SK-N-SH (cell line): ENCODE measurements around the gene PKDCC. TPM values are rescaled to one million over a fixed set of nuclear protein-coding genes. Genes with fewer than 3 reads are reported as not detected.

ENCODE experiments used
- CTCF ChIA-PET: fragments of 300-600, 350-600 bp; formaldehyde crosslinking; extraction: SDS; loops from one replicate; lab custom pipeline; 2021; lab: Yijun Ruan, JAX
- POLR2A ChIA-PET: fragments of 350-600 bp; sonication (Branson Sonifier 250); formaldehyde crosslinking; extraction: SDS; loops from one replicate; lab custom pipeline; 2020; ENCODE audit warnings: antibody characterized with exemption, inconsistent platforms; lab: Yijun Ruan, JAX
- DNase-seq: peaks from one replicate; pipeline ENCODE4 v3.0.0; 2012
- H2AFZ ChIP-seq: fragments of 200-600 bp; sonication (generic); 2 replicates; pipeline ENCODE4 v1.8.1; 2016; ENCODE audit warnings: antibody characterized with exemption, mild to moderate bottlenecking, low read depth
- H3F3A ChIP-seq: fragments of 200-600 bp; sonication (generic); replicated peaks from 2 replicates; pipeline ENCODE3; 2016; ENCODE audit warnings: antibody characterized with exemption, mild to moderate bottlenecking; ENCODE audit not compliant: insufficient read depth
- H3K27ac ChIP-seq, 2 experiments: fragments of 200-500 bp in 1 of 2; fragments of 200-600 bp in 1 of 2; sonication (Bioruptor generic) in 1 of 2; sonication (generic), shearing (Covaris generic) in 1 of 2; 2 replicates each; pipeline versions ENCODE4 v1.5.1 to v1.6.1; 2014 to 2016; ENCODE audit warnings: low read depth in 2 of 2, inconsistent platforms in 1 of 2, low read length in 1 of 2, mild to moderate bottlenecking in 1 of 2, mixed read lengths in 1 of 2
- H3K27me3 ChIP-seq: fragments of 200-600 bp; sonication (generic), shearing (Covaris generic); 2 replicates; pipeline ENCODE4 v1.6.1; 2016; ENCODE audit warnings: mixed run types; ENCODE audit not compliant: insufficient read depth
- H3K36me3 ChIP-seq, 2 experiments: fragments of 200-500 bp in 1 of 2; fragments of 200-600 bp in 1 of 2; sonication (Bioruptor generic) in 1 of 2; sonication (generic) in 1 of 2; replicated peaks in 1 of 2; 2 replicates each; pipeline versions ENCODE3 to v1.5.1; 2014 to 2016; ENCODE audit warnings: low read length in 1 of 2, mild to moderate bottlenecking in 1 of 2; ENCODE audit not compliant: insufficient read depth in 2 of 2, control insufficient read depth in 1 of 2
- H3K4me1 ChIP-seq, 2 experiments: fragments of 200-500 bp in 1 of 2; fragments of 200-600 bp in 1 of 2; sonication (Bioruptor generic) in 1 of 2; sonication (generic), shearing (Covaris generic) in 1 of 2; 2 replicates each; pipeline versions ENCODE4 v1.5.1 to v1.6.1; 2014 to 2016; ENCODE audit warnings: low read depth in 1 of 2, low read length in 1 of 2, mixed run types in 1 of 2; ENCODE audit not compliant: insufficient read depth in 2 of 2, control insufficient read depth in 1 of 2
- H3K4me2 ChIP-seq: fragments of 200-600 bp; sonication (generic), shearing (Covaris generic); 2 replicates; pipeline ENCODE4 v1.6.1; 2017; ENCODE audit warnings: mixed run types
- H3K4me3 ChIP-seq, 2 experiments: fragments of 200-500 bp in 1 of 2; fragments of 200-600 bp in 1 of 2; sonication (Bioruptor generic) in 1 of 2; sonication (generic), shearing (Covaris generic) in 1 of 2; 2 replicates each; pipeline versions ENCODE4 v1.5.1 to v1.8.1; 2014 to 2016; ENCODE audit warnings: low read depth in 2 of 2, inconsistent platforms in 1 of 2, low read length in 1 of 2, mild to moderate bottlenecking in 1 of 2, mixed read lengths in 1 of 2, moderate library complexity in 1 of 2
- H3K79me2 ChIP-seq: fragments of 200-600 bp; sonication (generic); 2 replicates; pipeline ENCODE4 v1.8.1; 2017; ENCODE audit warnings: mild to moderate bottlenecking; ENCODE audit not compliant: insufficient read depth
- H3K9ac ChIP-seq: fragments of 200-600 bp; sonication (generic); 2 replicates; pipeline ENCODE4 v1.6.1; 2017; ENCODE audit warnings: mixed run types
- H3K9me2 ChIP-seq: fragments of 200-600 bp; sonication (generic); 2 replicates; pipeline ENCODE4 v1.6.1; 2017; ENCODE audit warnings: mixed run types
- H3K9me3 ChIP-seq: fragments of 200-600 bp; sonication (generic); 2 replicates; pipeline ENCODE4 v1.6.1; 2017; ENCODE audit warnings: mixed run types, mild to moderate bottlenecking, moderate library complexity
- H4K20me1 ChIP-seq: fragments of 200-600 bp; sonication (generic); 2 replicates; pipeline ENCODE4 v1.6.1; 2017; ENCODE audit warnings: mild to moderate bottlenecking, mixed run types; ENCODE audit not compliant: insufficient read depth
- CHD2 ChIP-seq: fragments of 150-350 bp; IDR thresholded peaks from 2 replicates; pipeline ENCODE4 v1.6.1; 2018; ENCODE audit warnings: low read length; ENCODE audit not compliant: partially characterized antibody
- ELF1 ChIP-seq: IDR thresholded peaks from 2 replicates; pipeline ENCODE4 v1.4.0; 2012
- EP300 ChIP-seq, 2 experiments: IDR thresholded peaks; 2 replicates each; pipeline versions ENCODE4 v1.4.0 to v1.6.1; 2012; ENCODE audit warnings: borderline replicate concordance in 1 of 2, low read depth in 1 of 2, low read length in 1 of 2
- EZH2phosphoT487 ChIP-seq: fragments of 200-600 bp; sonication (generic); IDR thresholded peaks from 2 replicates; pipeline ENCODE4 v1.6.1; 2017; ENCODE audit warnings: low read depth, mixed run types, mild to moderate bottlenecking, antibody characterized with exemption, moderate library complexity, borderline replicate concordance
- FOXJ3 ChIP-seq: sonication (generic); formaldehyde crosslinking; IDR thresholded peaks from 2 replicates; pipeline ENCODE4 v1.5.1; 2020; ENCODE audit warnings: mild to moderate bottlenecking, missing genetic modification reagents
- FOXM1 ChIP-seq: IDR thresholded peaks from 2 replicates; pipeline ENCODE4 v1.4.0; 2012; ENCODE audit warnings: low read depth, mild to moderate bottlenecking
- GATA2 ChIP-seq: sonication (generic); formaldehyde crosslinking; IDR thresholded peaks from 2 replicates; pipeline ENCODE4 v1.5.0; 2020; ENCODE audit warnings: mild to moderate bottlenecking, missing genetic modification reagents
- MEF2A ChIP-seq: IDR thresholded peaks from 2 replicates; pipeline ENCODE4 v1.4.0; 2012; ENCODE audit warnings: low read depth, borderline replicate concordance
- NFIC ChIP-seq: IDR thresholded peaks from 2 replicates; pipeline ENCODE4 v1.4.0; 2012; ENCODE audit warnings: borderline replicate concordance
- POLR2AphosphoS5 ChIP-seq: IDR thresholded peaks from 2 replicates; pipeline ENCODE4 v1.6.1; 2012; ENCODE audit warnings: low read depth, low read length
- RAD21 ChIP-seq: IDR thresholded peaks from 2 replicates; pipeline ENCODE4 v1.6.1; 2012; ENCODE audit warnings: mild to moderate bottlenecking, low read length
- RCOR1 ChIP-seq: fragments of 150-350 bp; IDR thresholded peaks from 2 replicates; pipeline ENCODE4 v1.6.1; 2017; ENCODE audit warnings: antibody characterized with exemption, low read length
- RXRA ChIP-seq: IDR thresholded peaks from 2 replicates; pipeline ENCODE4 v1.4.0; 2012; ENCODE audit warnings: low read depth, mild to moderate bottlenecking, borderline replicate concordance
- SMC3 ChIP-seq: IDR thresholded peaks from 2 replicates; pipeline ENCODE4 v1.6.1; 2012; ENCODE audit warnings: low read depth, low read length, improper control_type of control experiment
- TCF12 ChIP-seq: IDR thresholded peaks from 2 replicates; pipeline ENCODE4 v1.4.0; 2012
- TEAD4 ChIP-seq: IDR thresholded peaks from 2 replicates; pipeline ENCODE4 v1.4.0; 2012; ENCODE audit warnings: mild to moderate bottlenecking, borderline replicate concordance; ENCODE audit not compliant: insufficient read depth
- YY1 ChIP-seq: IDR thresholded peaks from 2 replicates; pipeline ENCODE4 v1.4.0; 2012; ENCODE audit warnings: low read depth, mild to moderate bottlenecking
- WGBS: methylation state at CpG from one replicate; pipeline ENCODE4 v1.1.6; 2017; ENCODE audit warnings: low lambda C conversion rate; 5-methylcytosine and 5-hydroxymethylcytosine counted together
- polyA plus RNA-seq, 3 experiments: library from polyadenylated mRNA; depleted of rRNA; stranded (reverse); fragments of >200 nt; gene quantifications; 2 replicates each; pipeline ENCODE4 v1.2.3, GENCODE V29; 2012
- TF ChIP-seq, protein P1 (sequence below): fragments of 150-350 bp; IDR thresholded peaks from 2 replicates; pipeline ENCODE4 v1.6.1; 2016; ENCODE audit warnings: mild to moderate bottlenecking, low read depth, low read length
- TF ChIP-seq, protein P2 (sequence below): fragments of 150-350 bp; IDR thresholded peaks from 2 replicates; pipeline ENCODE4 v1.6.1; 2017; ENCODE audit warnings: antibody characterized with exemption, low read length, low read depth, borderline replicate concordance

Gene PKDCC
- polyA plus RNA-seq, 1 of the 3 experiments (the other 2 are of a cell fraction): 16.0 TPM

DNA sequence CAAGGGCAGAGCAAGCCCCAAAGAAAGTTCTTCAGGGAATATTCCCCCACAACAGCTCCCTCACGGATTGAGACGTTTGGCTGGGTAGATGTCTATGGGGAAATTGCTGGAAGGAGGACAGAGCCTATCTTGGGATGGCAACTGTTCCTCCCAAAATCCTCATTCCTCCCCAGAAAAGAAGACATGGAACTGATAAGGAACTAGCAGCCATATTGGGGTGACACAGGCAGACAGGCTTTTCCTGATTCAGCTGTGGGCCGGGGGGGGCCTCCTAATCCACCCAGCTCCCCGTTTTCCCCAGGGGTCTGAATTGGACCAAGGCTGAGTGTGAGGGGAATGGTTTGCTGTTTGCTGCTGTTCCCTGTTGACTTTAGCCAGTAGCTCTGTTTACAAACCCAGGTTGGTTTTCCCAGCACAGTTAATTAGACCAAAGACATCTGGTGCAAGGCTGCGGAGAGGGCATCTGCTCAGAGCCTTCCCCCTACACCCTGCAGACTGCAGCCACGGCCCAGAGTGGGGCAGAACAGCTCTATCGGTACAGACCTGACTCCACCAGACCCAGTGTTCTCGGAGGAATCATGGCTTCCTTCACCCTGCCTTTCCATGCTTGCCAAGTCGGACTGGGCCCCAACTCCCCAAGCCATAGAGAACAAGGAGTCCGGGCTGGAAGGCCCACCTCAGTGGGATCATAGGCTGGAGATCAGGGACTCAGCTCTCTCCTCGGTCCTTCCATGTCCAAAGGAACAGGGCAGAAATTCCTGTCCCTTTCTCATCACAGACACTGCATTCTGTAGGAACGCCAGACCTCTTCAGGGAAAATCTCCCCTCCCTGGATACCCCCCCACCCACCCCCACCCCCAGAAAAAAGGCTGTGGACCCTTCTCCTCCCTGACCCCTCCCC lies 1.7 kb upstream of the PKDCC start:
- H3K79me2 ChIP-seq: no peaks in the 10 kb centered on the region
- H3K36me3 ChIP-seq: no peaks in the 10 kb centered on the region
- peak overlapping the region in 1 of 2 experiments; percentile 100; a peak in 2 of 4 replicates for H3K27ac ChIP-seq
- H3K9ac ChIP-seq: no peak overlapping the region
- no peaks in the 10 kb centered on the region for H3K9me3 ChIP-seq
- WGBS: 44% methylated on average over 6 of the region's 12 CpGs
- TF ChIP-seq TCF12 (peak; percentile 42; the same call in 1 of the 2 replicates), CHD2 (peak; percentile 85), ELF1 (no peak), RAD21 (peak; percentile 34), RCOR1 (peak; percentile 74), EP300 (IDR thresholded peaks at IDR 0.05; ENCODE audit: borderline replicate concordance in 1 of 2, low read depth in 1 of 2, low read length in 1 of 2) (peak in 1 of 2 experiments; percentile 70; a peak in 2 of 4 replicates), POLR2AphosphoS5 (no peak), TEAD4 (no peak), GATA2 (CRISPR knock-in tag) (no peak), FOXJ3 (peak; percentile 97), SMC3 (no peak; the same call in 1 of the 2 replicates), MEF2A (no peak)
- ChIA-PET CTCF (interaction anchor here (0.8 to 11.2 kb wide), 27 partner anchors 9 to 197 kb away, joined by 3 to 193 read pairs (median 5); no protein-coding TSS in a partner anchor), POLR2A (interaction anchor here (0.6 to 5.2 kb wide), 36 partner anchors 9 to 211 kb away, joined by 3 to 93 read pairs (median 5); no protein-coding TSS in a partner anchor)
- no peaks in the 10 kb centered on the region for H3F3A ChIP-seq
- H3K4me2 ChIP-seq: no peak overlapping the region
- no peaks in the 10 kb centered on the region for H4K20me1 ChIP-seq
- peak overlapping the region in 1 of 2 experiments; percentile 81; a peak in 1 of 4 replicates for H3K4me3 ChIP-seq
- H3K27me3 ChIP-seq: 0 out of 2 replicates have a peak, but pooled peaks cover 22% of the 10 kb centered on the region
- no peaks in the 10 kb centered on the region for H3K9me2 ChIP-seq
- H3K4me1 ChIP-seq: peaks cover 0 to 60% of the 10 kb centered on the region in 2 experiments; a peak in 2 of 4 replicates
- H2AFZ ChIP-seq: no peak overlapping the region
- DNase-seq: peak; percentile 85

DNA sequence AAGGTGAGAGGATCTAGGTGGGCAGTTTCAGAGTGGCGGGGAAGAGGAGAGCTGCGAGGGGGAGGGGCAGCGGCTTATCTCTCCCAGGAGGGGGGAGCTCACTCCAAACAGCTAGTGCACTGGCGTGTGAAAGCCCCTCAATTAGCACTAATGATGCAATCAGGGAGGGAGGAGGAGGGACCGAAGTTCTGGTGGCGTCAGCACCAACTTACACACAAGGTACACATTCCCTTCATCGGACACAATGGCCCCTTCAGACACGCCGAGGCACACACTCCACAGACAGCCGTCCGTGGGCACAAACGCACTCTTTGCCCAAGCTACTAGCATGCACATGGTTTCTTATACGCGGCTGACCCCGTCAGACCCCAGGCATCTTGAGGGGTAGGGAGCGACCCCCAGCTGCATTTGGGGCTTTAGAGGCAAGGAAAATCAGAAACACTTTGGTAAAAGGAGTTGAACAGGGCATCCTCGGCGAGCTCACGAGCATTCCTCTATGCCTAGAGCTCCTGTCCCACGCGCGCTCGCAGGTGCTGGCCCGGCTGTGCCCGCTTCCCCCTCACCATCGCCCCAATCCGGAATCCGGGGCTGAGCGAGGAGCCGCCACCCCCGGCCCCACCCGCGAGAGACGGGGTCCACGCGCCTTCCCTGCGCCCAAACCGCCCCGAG lies 868 bp upstream of the PKDCC start:
- H3K79me2 ChIP-seq: no peaks in the 10 kb centered on the region
- H3F3A ChIP-seq: no peaks in the 10 kb centered on the region
- H3K9me2 ChIP-seq: no peaks in the 10 kb centered on the region
- peak overlapping the region; percentile 98 for H3K4me2 ChIP-seq
- WGBS: 9% methylated on average over 22 of the region's 39 CpGs
- ChIA-PET CTCF (interaction anchor here (0.8 to 11.2 kb wide), 18 partner anchors 8 to 193 kb away, joined by 3 to 193 read pairs (median 8); no protein-coding TSS in a partner anchor), POLR2A (interaction anchor here (0.6 to 5.2 kb wide), 26 partner anchors 8 to 179 kb away, joined by 3 to 93 read pairs (median 9); no protein-coding TSS in a partner anchor)
- H3K27me3 ChIP-seq: 0 out of 2 replicates have a peak, but pooled peaks cover 15% of the 10 kb centered on the region
- H3K9me3 ChIP-seq: no peaks in the 10 kb centered on the region
- H3K4me3 ChIP-seq: peak overlapping the region; percentile 81 to 85
- peak; percentile 63 for DNase-seq
- peaks cover 0 to 67% of the 10 kb centered on the region in 2 experiments; a peak in 2 of 4 replicates for H3K4me1 ChIP-seq
- H4K20me1 ChIP-seq: no peaks in the 10 kb centered on the region
- H3K27ac ChIP-seq: peak overlapping the region; percentile 5 to 100; a peak in 3 of 4 replicates
- no peaks in the 10 kb centered on the region for H3K36me3 ChIP-seq
- H3K9ac ChIP-seq: peak overlapping the region; percentile 76
- H2AFZ ChIP-seq: peak overlapping the region; percentile 93
- TF ChIP-seq RXRA: no peak
- no peak for TF ChIP-seq EZH2phosphoT487
- no peak for TF ChIP-seq ELF1
- no peak for TF ChIP-seq YY1
- TF ChIP-seq EP300 (IDR thresholded peaks at IDR 0.05; ENCODE audit: borderline replicate concordance in 1 of 2, low read depth in 1 of 2, low read length in 1 of 2): peak in 1 of 2 experiments; percentile 39; a peak in 1 of 4 replicates
- TF ChIP-seq, protein P1, sequence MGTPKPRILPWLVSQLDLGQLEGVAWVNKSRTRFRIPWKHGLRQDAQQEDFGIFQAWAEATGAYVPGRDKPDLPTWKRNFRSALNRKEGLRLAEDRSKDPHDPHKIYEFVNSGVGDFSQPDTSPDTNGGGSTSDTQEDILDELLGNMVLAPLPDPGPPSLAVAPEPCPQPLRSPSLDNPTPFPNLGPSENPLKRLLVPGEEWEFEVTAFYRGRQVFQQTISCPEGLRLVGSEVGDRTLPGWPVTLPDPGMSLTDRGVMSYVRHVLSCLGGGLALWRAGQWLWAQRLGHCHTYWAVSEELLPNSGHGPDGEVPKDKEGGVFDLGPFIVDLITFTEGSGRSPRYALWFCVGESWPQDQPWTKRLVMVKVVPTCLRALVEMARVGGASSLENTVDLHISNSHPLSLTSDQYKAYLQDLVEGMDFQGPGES: no peak
- TF ChIP-seq, protein P2, sequence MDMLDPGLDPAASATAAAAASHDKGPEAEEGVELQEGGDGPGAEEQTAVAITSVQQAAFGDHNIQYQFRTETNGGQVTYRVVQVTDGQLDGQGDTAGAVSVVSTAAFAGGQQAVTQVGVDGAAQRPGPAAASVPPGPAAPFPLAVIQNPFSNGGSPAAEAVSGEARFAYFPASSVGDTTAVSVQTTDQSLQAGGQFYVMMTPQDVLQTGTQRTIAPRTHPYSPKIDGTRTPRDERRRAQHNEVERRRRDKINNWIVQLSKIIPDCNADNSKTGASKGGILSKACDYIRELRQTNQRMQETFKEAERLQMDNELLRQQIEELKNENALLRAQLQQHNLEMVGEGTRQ: no peak
- no peak for TF ChIP-seq TCF12
- no peak for TF ChIP-seq MEF2A
- no peak for TF ChIP-seq FOXJ3
- no peak for TF ChIP-seq NFIC
- TF ChIP-seq FOXM1: no peak
